SK-N-SH treated with all-trans-retinoic acid at 6 μM for 48 hours (cell line): ENCODE data around the gene MYLK4.

ENCODE experiments used
- ARNTL ChIP-seq: fragments of 450-650 bp; formaldehyde crosslinking; IDR thresholded peaks from 2 replicates; pipeline ENCODE4 v1.5.0; 2020; ENCODE audit warnings: low read depth, mild to moderate bottlenecking, moderate library complexity, borderline replicate concordance
- CSDC2 ChIP-seq: fragments of 250-450 bp; sonication (Bioruptor Pico); IDR thresholded peaks from 2 replicates; pipeline ENCODE4 v1.5.0; 2020; ENCODE audit warnings: mild to moderate bottlenecking, moderate library complexity
- CSRNP3 ChIP-seq: fragments of 250-450 bp; sonication (Bioruptor Pico); IDR thresholded peaks from 2 replicates; pipeline ENCODE4 v1.5.1; 2021; ENCODE audit warnings: mild to moderate bottlenecking, moderate library complexity
- ESRRG ChIP-seq: fragments of 250-450 bp; sonication (Bioruptor Pico); IDR thresholded peaks from 2 replicates; pipeline ENCODE4 v1.6.1; 2021; ENCODE audit warnings: mild to moderate bottlenecking
- GLIS3 ChIP-seq: fragments of 250-450 bp; sonication (Bioruptor Pico); IDR thresholded peaks from 2 replicates; pipeline ENCODE4 v1.5.0; 2020; ENCODE audit warnings: mild to moderate bottlenecking, moderate library complexity
- ISL1 ChIP-seq: fragments of 250-450 bp; sonication (Bioruptor Pico); IDR thresholded peaks from 2 replicates; pipeline ENCODE4 v2.1.2; 2022; ENCODE audit warnings: mild to moderate bottlenecking, moderate library complexity
- POU6F1 ChIP-seq: fragments of 250-450 bp; sonication (Bioruptor Pico); IDR thresholded peaks from 2 replicates; pipeline ENCODE4 v1.8.0; 2021; ENCODE audit warnings: low read depth, mild to moderate bottlenecking, moderate library complexity, borderline replicate concordance
- PPARA ChIP-seq: fragments of 250-450 bp; sonication (Bioruptor Pico); IDR thresholded peaks from 2 replicates; pipeline ENCODE4 v1.5.0; 2020; ENCODE audit warnings: mild to moderate bottlenecking, borderline replicate concordance
- RARB ChIP-seq: fragments of 250-450 bp; sonication (Bioruptor Pico); IDR thresholded peaks from 2 replicates; pipeline ENCODE4 v1.8.0; 2021; ENCODE audit warnings: mild to moderate bottlenecking, moderate library complexity
- SNAI2 ChIP-seq: fragments of 250-450 bp; sonication (Bioruptor Pico); IDR thresholded peaks from 2 replicates; pipeline ENCODE4 v1.5.0; 2020; ENCODE audit warnings: mild to moderate bottlenecking, moderate library complexity
- ZFP3 ChIP-seq: fragments of 250-450 bp; sonication (Bioruptor Pico); IDR thresholded peaks from 2 replicates; pipeline ENCODE4 v1.5.0; 2020; ENCODE audit warnings: mild to moderate bottlenecking, moderate library complexity
- ZFP30 ChIP-seq: fragments of 450-650 bp; formaldehyde crosslinking; IDR thresholded peaks from 2 replicates; pipeline ENCODE4 v1.5.0; 2022; ENCODE audit warnings: mild to moderate bottlenecking, moderate library complexity

GRCh38 chr6:2623295-2623694 is 127.4 kb downstream of the MYLK4 start:
- TF ChIP-seq CSDC2 (CRISPR knock-in tag), result no peak
- TF ChIP-seq ZFP30, result no peak
- no peak for TF ChIP-seq RARB
- no peak for TF ChIP-seq SNAI2
- no peak for TF ChIP-seq PPARA (CRISPR knock-in tag)
- TF ChIP-seq ZFP3, result no peak
- no peak for TF ChIP-seq POU6F1 (CRISPR knock-in tag)
- TF ChIP-seq CSRNP3 (CRISPR knock-in tag), result no peak
- no peak for TF ChIP-seq ISL1
- no peak for TF ChIP-seq ESRRG (CRISPR knock-in tag)
- no peak for TF ChIP-seq GLIS3 (CRISPR knock-in tag)
- TF ChIP-seq ARNTL, result no peak
